DMS53 treated with DMSO at 0.1 percent for 48 hours (cell line): Measurements from ENCODE around the gene RMC1.
"Not testable (repeated sequence)": the region's sequence is repeated elsewhere in the genome, so short reads cannot be mapped to it uniquely, and the experiment has no call there.

ENCODE experiments used
- DNase-seq: peaks from one replicate; lab custom pipeline; 2025; ENCODE audit not compliant: unreplicated experiment; lab: John Stamatoyannopoulos, UW

RMC1 gene

DNA sequence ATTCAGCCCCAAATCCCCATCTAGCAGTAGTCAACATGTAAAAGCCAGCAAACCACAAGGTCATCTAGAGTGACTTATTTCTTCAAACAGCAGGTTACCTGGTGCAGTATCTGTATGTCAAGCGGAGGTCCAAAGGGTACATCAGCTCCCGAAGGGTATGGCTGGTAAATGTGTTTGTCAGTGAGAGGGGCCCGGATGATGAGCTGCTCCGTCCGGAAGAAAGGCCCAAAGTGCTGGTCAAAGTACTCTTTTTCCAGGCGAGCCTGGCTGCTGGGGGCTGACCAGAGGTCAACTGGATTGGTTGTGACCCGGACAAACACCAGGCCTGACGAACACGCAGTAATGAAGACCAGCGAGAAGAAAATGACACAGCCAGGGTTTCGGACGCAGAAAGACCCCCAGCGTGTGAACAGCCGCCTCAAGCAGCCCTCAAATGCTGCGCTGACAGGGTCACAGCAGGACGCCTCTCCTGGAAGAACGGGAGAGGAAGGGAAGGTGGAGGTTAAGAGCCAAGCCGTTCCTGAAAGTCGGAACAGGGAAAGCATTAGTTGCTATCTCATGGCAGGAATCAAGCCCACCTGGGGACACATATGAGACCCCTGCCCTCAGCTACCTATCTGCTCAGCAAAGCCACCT is 53.0 kb downstream of the RMC1 start:
- no peak for DNase-seq

DNA sequence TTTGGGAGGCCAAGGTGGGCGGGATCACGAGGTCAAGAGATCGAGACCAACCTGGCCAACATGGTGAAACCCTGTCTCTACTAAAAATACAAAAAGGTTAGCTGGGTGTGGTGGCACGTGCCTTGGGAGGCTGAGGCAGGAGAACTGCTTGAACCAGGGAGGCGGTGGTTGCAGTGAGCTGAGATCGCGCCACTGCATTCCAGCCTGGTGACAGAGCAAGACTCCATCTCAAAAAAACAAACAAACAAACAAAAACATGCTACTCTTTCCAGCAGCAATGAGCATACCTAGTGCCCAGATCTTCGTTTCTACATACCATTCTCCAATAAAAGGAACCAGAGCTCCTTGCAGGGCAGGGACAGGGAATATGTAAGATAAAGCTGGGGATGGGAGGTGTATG is 54.2 kb downstream of the RMC1 start:
- DNase-seq = not testable (repeated sequence)

DNA sequence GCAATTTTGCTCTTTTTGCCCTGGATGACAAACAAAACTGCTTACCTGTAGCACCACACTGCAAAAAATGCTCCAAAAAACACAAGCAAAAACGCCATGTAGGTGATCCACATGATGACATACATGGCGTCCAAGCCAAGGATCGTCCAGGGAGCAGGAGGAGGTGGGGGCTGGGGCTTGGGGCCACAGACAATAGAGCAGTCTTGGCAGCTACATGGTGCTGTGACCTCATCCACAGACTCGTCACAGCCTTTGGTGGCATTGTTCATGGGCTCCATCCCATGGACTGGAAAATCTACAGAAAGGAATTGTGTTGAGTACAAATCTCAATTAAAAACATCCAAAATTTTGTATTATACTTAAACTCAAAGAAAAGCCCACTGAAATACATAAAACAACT is 56.9 kb downstream of the RMC1 start:
- DNase-seq = no peak

DNA sequence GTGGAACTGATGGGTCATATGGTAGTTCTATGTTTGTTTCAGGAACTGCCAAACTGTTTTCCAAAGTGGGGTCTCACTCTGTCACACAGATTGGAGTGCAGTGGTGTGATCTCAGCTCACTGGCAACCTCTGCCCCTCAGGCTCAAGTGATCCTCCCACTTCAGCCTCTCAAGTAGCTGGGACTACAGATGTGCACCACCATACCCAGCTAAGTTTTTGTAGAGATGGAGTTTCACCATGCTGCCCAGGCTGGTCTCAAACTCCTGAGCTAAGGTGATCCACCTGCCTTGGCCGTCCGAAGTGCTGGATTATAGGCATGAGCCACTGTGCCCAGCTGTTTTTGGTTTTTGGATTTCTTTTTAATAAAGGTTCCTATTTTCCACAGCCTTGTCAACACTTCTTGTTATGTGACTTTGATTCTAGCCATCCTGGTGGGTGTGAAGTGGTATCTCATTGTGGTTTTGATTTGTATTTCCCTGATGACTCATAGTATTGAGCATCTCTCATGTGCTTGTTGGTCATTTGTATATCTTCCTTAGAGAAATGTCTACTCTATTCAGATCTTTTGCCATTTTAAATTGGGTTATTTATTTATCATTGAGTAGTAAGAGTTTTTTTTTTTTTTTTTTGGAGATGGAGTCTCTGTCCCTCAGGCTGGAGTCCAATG is 60.2 kb downstream of the RMC1 start:
- DNase-seq = no peak

DNA sequence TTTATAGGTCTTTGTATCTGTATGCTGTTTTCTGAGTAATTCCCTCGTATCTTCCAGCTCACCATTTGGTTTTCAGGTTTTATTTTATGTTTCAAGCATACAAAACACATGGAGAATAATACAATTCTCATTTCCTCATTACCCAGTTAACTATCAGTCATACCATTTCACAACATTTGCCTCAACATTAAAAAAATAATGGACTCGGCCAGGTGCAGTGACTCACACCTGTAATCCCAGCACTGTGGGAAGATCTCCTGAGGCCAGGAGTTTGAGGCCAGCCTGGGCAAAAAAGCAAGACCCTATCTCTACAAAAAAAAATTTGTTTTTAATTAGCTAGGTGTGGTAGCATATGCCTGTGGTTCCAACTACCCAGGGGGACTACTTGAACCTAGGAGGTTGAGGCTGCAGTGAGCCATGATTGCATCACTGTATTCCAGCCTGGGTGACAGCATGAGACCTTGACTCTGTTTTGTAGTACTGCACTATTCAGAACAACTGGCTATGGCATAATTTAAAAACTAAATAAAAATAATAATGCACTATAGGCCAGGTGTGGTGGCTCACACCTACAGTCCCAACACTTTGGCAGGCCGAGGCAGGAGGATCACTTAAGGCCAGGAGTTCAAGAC is 62.7 kb downstream of the RMC1 start:
- DNase-seq = no peak

DNA sequence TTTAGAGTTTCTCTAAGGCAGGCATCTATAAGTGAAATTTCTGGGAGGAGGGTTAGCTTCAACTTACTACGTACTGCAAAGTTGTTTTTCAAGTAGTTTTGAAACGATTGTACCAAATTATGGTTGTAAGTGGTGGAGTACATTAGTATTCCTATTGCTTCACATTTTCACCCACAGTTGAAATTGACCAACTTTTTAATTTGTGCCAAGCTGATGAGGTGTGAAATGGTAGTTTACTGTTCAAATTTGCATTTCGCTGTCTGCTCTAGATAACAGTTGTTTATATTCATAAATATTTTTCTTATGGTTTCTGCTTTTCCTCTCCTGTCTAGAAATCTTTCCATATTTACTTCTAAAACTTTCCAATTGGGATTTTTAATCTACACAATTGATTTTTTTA is 64.4 kb downstream of the RMC1 start:
- DNase-seq = no peak

DNA sequence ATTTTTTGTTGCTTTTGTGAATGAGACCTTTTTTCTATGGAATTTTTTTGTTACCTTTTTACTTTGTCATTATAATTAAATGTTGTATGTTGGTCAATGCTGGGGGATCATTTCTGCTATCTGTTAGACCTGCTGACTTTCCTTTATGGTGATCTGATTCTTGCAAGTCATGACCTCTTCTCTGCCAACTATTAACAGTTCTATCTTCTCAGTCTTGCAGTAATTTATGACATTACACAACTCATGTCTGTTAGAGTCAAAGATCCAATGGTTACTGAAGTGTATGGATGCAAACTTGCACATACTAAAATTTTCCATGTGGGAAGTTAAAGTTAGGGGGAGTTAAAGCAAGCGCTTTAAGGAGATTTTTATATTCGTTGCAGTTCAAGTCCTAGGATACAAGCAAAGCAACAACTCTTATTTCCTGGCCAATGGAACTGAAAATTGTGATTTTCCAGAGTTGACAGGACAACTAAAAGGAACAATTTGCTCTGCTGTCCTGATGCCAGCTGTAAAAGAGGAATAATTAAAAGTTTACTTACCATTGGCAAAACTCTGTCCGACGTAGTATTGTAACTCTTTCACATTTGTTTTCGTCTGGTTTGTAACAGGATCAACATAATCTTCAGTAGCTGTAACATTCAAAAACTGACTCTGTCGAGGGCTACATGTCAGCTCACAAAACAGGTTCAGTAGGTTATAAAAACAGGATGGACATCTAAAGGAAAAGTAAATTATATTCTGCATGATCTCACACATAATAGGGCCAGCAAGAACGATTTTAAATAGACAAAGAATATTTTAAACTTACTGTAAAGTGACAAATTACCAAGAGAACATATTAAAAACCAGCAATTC is 65.2 kb downstream of the RMC1 start:
- no peak for DNase-seq

DNA sequence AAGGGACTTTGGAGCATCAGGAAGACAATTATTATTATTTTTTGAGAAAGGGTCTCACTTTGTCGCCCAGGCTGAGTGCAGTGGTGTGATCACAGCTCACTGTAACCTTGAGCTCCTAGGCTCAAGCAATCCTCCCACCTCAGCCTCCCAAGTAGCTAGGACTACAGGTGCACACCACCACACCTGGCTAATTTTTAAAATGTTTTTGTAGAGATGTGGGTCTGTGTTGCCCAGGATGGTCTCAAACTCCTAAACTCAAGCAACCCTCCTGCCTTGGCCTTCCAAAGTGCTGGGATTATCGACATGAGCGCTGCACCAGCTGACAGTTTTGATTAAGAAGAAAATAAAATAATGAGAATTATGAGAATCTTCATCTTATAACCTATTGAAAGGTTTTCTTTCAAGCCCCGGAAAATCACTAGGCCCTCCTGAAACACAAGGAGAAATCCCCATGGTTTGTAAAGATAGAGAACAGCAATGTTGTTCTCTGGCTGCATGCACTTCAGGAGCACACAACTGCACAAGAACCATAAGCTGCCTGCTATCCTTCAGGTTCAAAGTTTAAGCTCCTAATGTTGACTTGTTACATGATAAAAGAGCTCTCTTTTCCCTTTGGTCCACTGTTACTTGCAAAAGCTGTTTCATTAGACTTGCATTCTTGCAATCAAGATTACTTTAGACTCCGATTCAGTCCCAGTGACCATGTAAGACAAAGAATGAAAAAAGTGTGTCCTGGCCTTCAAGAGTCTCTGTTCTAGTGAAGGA is 66.2 kb downstream of the RMC1 start:
- no peak for DNase-seq

GRCh38 chr18:23570912-23571504 is 67.7 kb downstream of the RMC1 start:
- no peak for DNase-seq

DNA sequence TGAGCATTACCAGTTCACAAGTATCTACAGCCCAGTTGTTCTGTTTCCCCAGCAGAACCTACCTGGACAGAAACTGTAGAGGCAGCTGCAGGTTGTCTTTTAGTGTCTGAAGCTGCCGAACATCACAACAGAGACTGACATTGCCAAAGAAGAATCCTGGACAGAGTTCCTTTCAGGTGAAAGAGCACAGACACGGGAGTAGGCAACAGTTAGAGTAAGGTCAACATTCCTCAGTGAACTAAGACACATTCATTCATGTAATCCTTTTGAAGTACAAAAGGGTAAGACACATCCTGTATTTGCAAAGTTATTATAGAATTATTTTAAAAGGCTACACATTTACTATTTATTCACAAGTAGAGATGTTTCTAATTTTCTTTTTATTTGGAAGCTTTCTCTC is 68.7 kb downstream of the RMC1 start:
- DNase-seq = no peak

DNA sequence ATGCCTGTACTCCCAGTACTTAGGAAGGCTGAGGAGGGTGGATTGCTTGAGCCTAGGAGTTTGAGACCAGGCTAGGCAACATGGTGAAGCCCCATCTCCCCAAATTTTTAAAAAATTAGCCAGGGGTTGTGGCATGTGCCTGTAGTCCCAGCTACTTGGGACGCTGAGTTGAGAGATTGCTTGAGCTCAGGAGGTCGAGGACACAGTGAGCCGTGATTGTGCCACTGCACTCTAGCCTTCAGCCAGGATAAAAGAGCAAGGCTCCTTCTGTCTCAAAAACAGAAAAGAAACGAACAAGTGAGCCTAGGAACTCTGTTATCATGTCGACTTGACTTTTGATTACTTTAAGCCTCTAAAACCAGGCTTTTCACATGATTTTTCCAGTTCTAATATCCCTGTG is 69.3 kb downstream of the RMC1 start:
- no peak for DNase-seq

- no peak for DNase-seq
Measured at GRCh38 chr18:23573020-23573419, 69.7 kb downstream of the RMC1 start.

GRCh38 chr18:23573626-23574431 is 70.5 kb downstream of the RMC1 start:
- DNase-seq = no peak

- DNase-seq = no peak
Measured at GRCh38 chr18:23574611-23575308, 71.4 kb downstream of the RMC1 start.

GRCh38 chr18:23575309-23575651 is 72.0 kb downstream of the RMC1 start:
- no peak for DNase-seq

GRCh38 chr18:23577521-23577920 is 74.2 kb downstream of the RMC1 start:
- not testable (repeated sequence) for DNase-seq

DNA sequence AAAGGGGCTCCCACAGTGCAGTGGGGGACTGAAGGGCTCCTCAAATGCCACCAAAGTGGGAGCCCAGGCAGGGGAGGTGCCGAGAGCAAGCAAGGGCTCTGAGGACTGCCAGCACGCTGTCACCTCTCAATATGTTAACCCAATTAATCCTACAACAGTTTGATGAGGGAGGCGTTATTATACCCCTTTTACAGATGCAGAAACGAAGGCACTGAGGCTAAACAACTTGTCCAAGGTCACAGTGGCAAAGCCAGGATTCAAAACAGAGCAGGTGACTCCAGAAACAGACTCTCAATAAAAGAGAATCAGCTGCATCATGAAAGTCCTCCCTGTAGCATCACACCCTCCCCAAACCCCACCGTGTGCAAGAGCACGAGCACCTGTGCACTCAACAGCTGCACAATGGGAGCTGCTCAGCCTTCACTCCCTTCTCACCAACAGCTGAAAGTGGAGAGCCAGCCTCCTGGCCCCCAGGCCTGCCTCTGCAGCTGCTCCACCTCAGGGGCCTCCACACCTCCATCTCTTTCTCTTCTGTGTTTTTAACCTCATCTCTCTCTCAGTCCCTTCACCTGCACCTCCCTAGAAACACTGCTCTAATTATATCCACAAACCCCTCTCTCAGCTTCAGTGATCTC is 74.9 kb downstream of the RMC1 start:
- DNase-seq = no peak

GRCh38 chr18:23578891-23579653 is 75.8 kb downstream of the RMC1 start:
- no peak for DNase-seq
